ENCODE measurements around the gene RNF112.

DNA sequence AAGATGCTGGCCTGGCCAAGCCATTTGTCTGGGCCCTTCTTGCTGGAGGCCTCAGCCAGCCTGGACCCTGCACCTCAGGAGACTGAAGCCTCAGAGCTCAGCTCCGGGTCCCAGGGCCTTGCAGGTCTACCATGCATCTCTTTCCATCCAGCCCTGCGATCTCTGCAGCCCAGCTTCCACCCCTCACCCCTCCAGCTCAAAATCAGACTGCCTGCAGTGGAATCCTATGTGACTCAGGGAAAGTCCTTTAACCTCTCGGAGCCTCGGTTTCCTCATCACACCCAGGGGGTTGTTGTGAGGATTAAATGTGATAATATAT is 45.6 kb upstream of the RNF112 start:
- TF ChIP-seq, protein P1, sequence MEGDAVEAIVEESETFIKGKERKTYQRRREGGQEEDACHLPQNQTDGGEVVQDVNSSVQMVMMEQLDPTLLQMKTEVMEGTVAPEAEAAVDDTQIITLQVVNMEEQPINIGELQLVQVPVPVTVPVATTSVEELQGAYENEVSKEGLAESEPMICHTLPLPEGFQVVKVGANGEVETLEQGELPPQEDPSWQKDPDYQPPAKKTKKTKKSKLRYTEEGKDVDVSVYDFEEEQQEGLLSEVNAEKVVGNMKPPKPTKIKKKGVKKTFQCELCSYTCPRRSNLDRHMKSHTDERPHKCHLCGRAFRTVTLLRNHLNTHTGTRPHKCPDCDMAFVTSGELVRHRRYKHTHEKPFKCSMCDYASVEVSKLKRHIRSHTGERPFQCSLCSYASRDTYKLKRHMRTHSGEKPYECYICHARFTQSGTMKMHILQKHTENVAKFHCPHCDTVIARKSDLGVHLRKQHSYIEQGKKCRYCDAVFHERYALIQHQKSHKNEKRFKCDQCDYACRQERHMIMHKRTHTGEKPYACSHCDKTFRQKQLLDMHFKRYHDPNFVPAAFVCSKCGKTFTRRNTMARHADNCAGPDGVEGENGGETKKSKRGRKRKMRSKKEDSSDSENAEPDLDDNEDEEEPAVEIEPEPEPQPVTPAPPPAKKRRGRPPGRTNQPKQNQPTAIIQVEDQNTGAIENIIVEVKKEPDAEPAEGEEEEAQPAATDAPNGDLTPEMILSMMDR (IDR thresholded peaks at IDR 0.05; ENCODE audit: insufficient read depth, low read length, poor library complexity, severe bottlenecking), result no peak
- no peak for TF ChIP-seq EZH2phosphoT487 (conservative IDR thresholded peaks at IDR 0.05; ENCODE audit: low read length)

All from SU-DHL-6 (cell line).